ENCODE data around the gene C10orf71.

Gene C10orf71

GRCh38 chr10:49285232-49285631 lies 13.7 kb upstream of the C10orf71 start:
- no peak overlapping the region for H3K9ac ChIP-seq (ENCODE audit: low read depth, low read length)
- no peaks in the 10 kb centered on the region for H3K27me3 ChIP-seq (ENCODE audit: insufficient read depth, low read length, poor library complexity)
- DNase-seq = no peak
- H3K9me3 ChIP-seq (ENCODE audit: insufficient read depth, low read length, severe bottlenecking) = no peaks in the 10 kb centered on the region
- H3K4me1 ChIP-seq (ENCODE audit: insufficient read depth, low read length) = no peaks in the 10 kb centered on the region
- no peaks in the 10 kb centered on the region for H4K20me1 ChIP-seq (ENCODE audit: insufficient read depth, low read length)
- TF ChIP-seq CTCF (IDR thresholded peaks at IDR 0.05; ENCODE audit: borderline replicate concordance, extremely low read depth, low read length, poor library complexity, severe bottlenecking) (no peak), EZH2 (IDR thresholded peaks at IDR 0.05; ENCODE audit: borderline replicate concordance, low read depth, low read length, severe bottlenecking) (no peak)
- H3K4me3 ChIP-seq (ENCODE audit: low read depth in 1 of 2, low read length in 2 of 2) = no peak overlapping the region
- no peaks in the 10 kb centered on the region for H3K36me3 ChIP-seq (ENCODE audit: insufficient read depth, low read length)
- H3K4me2 ChIP-seq (ENCODE audit: insufficient read depth, low read length) = no peak overlapping the region
- ATAC-seq (ENCODE audit: insufficient read depth, low read depth) = no peak
- H2AFZ ChIP-seq (ENCODE audit: low read depth, low read length) = no peak overlapping the region
- H3K27ac ChIP-seq (ENCODE audit: low read length) = no peak overlapping the region
- H3K79me2 ChIP-seq (ENCODE audit: insufficient read depth, low read length) = no peaks in the 10 kb centered on the region

- Histone ChIP-seq H3K4me1 (ENCODE audit: insufficient read depth, low read length) (no peaks in the 10 kb centered on the region), H3K9ac (ENCODE audit: low read depth, low read length) (no peak overlapping the region), H3K4me3 (ENCODE audit: low read depth in 1 of 2, low read length in 2 of 2) (no peak overlapping the region), H4K20me1 (ENCODE audit: insufficient read depth, low read length) (no peaks in the 10 kb centered on the region), H3K27ac (ENCODE audit: low read length) (no peak overlapping the region), H3K79me2 (ENCODE audit: insufficient read depth, low read length) (no peaks in the 10 kb centered on the region), H3K9me3 (ENCODE audit: insufficient read depth, low read length, severe bottlenecking) (no peaks in the 10 kb centered on the region), H3K36me3 (ENCODE audit: insufficient read depth, low read length) (no peaks in the 10 kb centered on the region), H3K27me3 (ENCODE audit: insufficient read depth, low read length, poor library complexity) (no peaks in the 10 kb centered on the region), H2AFZ (ENCODE audit: low read depth, low read length) (no peak overlapping the region), H3K4me2 (ENCODE audit: insufficient read depth, low read length) (no peak overlapping the region)
- no peak for ATAC-seq (ENCODE audit: insufficient read depth, low read depth)
- DNase-seq = no peak
- TF ChIP-seq EZH2 (IDR thresholded peaks at IDR 0.05; ENCODE audit: borderline replicate concordance, low read depth, low read length, severe bottlenecking) = no peak
- TF ChIP-seq CTCF (IDR thresholded peaks at IDR 0.05; ENCODE audit: borderline replicate concordance, extremely low read depth, low read length, poor library complexity, severe bottlenecking) = no peak
Observed at GRCh38 chr10:49286686-49287085, 12.3 kb upstream of the C10orf71 start.

GRCh38 chr10:49287689-49288340 lies 11.2 kb upstream of the C10orf71 start:
- Histone ChIP-seq H4K20me1 (ENCODE audit: insufficient read depth, low read length) (no peaks in the 10 kb centered on the region), H3K36me3 (ENCODE audit: insufficient read depth, low read length) (no peaks in the 10 kb centered on the region), H3K4me3 (ENCODE audit: low read depth in 1 of 2, low read length in 2 of 2) (no peak overlapping the region), H3K4me2 (ENCODE audit: insufficient read depth, low read length) (no peak overlapping the region), H2AFZ (ENCODE audit: low read depth, low read length) (no peak overlapping the region), H3K9ac (ENCODE audit: low read depth, low read length) (no peak overlapping the region), H3K27ac (ENCODE audit: low read length) (no peak overlapping the region), H3K4me1 (ENCODE audit: insufficient read depth, low read length) (no peaks in the 10 kb centered on the region), H3K27me3 (ENCODE audit: insufficient read depth, low read length, poor library complexity) (no peaks in the 10 kb centered on the region), H3K79me2 (ENCODE audit: insufficient read depth, low read length) (no peaks in the 10 kb centered on the region), H3K9me3 (ENCODE audit: insufficient read depth, low read length, severe bottlenecking) (no peaks in the 10 kb centered on the region)
- no peak for TF ChIP-seq CTCF (IDR thresholded peaks at IDR 0.05; ENCODE audit: borderline replicate concordance, extremely low read depth, low read length, poor library complexity, severe bottlenecking)
- TF ChIP-seq EZH2 (IDR thresholded peaks at IDR 0.05; ENCODE audit: borderline replicate concordance, low read depth, low read length, severe bottlenecking) = no peak
- ATAC-seq (ENCODE audit: insufficient read depth, low read depth) (no peak), DNase-seq (no peak)
